ENCODE results near the gene CNTNAP2. TPM values are rescaled to one million over a fixed set of nuclear protein-coding genes. Genes with fewer than 3 reads are reported as not detected.

Gene CNTNAP2
- total RNA-seq, 1 donor from 2014 or later: 9.2 TPM

DNA sequence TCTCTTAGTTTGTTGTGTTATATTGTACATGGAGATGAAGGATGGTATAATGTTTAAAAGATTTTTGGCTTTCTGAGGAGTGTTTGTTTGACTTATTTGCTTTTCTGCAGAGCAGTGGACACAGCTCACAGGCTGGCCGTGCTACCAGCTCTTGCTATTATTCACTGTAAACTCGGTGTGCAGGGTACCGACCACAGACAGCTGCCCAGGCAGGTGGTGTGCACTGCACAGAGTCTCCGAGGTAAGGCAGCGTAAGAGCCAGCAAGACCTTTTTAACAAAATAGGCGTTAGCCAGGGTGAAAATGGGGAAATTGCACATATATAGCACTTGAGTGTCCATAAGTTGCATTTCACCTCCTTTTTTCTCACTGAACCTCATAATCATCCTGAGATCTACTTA is 438.0 kb downstream of the CNTNAP2 start:
- no peak for DNase-seq (ENCODE audit: low read depth)
- TF ChIP-seq, protein P1, sequence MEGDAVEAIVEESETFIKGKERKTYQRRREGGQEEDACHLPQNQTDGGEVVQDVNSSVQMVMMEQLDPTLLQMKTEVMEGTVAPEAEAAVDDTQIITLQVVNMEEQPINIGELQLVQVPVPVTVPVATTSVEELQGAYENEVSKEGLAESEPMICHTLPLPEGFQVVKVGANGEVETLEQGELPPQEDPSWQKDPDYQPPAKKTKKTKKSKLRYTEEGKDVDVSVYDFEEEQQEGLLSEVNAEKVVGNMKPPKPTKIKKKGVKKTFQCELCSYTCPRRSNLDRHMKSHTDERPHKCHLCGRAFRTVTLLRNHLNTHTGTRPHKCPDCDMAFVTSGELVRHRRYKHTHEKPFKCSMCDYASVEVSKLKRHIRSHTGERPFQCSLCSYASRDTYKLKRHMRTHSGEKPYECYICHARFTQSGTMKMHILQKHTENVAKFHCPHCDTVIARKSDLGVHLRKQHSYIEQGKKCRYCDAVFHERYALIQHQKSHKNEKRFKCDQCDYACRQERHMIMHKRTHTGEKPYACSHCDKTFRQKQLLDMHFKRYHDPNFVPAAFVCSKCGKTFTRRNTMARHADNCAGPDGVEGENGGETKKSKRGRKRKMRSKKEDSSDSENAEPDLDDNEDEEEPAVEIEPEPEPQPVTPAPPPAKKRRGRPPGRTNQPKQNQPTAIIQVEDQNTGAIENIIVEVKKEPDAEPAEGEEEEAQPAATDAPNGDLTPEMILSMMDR (conservative IDR thresholded peaks at IDR 0.05; ENCODE audit: low read depth, low read length): no peak
- H3K4me3 ChIP-seq (ENCODE audit: low read depth, low read length): no peak overlapping the region

DNA sequence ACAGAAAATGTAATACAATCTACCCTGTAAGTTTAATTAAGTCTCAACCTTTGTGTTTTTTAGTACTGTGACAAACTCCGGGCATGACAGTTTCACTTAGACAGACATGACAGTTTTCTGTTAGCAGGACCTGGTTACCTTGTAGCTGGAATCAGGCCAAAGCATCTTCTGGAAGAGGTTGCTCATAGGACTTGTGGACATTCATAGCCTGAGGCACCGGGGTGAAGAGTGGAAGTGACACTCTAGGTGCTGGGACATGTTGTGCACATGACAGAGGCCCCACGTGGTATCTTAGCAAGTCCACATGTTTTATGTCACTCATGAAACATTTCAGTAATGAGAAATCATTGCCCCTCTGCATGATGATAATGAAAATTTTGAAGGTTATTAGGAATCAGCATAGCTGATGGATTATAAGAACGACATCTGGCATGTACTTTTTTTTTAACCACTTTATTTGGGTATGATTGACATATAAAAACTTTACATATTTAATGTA is 441.4 kb downstream of the CNTNAP2 start:
- TF ChIP-seq, protein P1 (conservative IDR thresholded peaks at IDR 0.05; ENCODE audit: low read depth, low read length): no peak
- DNase-seq (ENCODE audit: low read depth): no peak
- H3K4me3 ChIP-seq (ENCODE audit: low read depth, low read length): no peak overlapping the region

DNA sequence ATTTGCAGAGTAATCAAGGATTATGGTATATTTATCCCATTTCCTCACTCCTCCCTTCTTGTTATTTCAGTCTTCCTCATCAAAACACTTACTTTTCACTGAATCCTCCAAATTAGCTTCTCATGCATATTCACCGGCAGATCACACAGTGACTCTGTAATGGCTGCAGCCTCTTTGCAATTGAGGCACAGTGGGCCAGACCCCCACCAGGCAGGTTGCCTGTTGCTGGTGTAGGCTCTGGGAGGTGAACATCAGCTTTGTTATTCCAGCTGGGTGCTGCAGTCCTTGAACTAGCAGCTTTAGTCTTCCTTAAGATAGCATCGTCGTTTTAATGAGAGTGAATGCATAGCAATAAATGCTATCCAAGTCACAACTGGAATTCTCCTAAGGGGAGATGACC is 449.3 kb downstream of the CNTNAP2 start:
- no peak overlapping the region for H3K4me3 ChIP-seq (ENCODE audit: low read depth, low read length)
- no peak for DNase-seq (ENCODE audit: low read depth)
- TF ChIP-seq, protein P1 (conservative IDR thresholded peaks at IDR 0.05; ENCODE audit: low read depth, low read length): no peak

DNA sequence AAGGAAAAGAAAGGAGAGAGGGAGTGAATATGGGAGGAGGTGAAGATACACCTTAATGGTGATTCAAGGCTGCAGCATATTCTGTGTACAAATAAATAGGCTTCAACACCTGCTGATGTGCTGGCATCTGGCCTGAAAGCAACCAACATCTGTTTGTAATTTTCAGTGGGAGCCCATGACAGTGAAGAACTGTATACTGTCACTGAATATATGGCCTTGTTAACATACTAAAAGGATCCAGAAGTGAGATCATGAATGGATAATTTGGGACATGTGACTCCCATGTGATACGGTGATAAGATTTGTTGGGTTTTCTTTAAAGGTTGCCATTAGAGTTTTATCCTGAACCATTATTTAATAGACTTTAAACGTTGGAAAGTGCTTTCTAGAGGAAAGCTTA is 459.3 kb downstream of the CNTNAP2 start:
- H3K4me3 ChIP-seq (ENCODE audit: low read depth, low read length): no peak overlapping the region
- no peak for DNase-seq (ENCODE audit: low read depth)
- TF ChIP-seq, protein P1 (conservative IDR thresholded peaks at IDR 0.05; ENCODE audit: low read depth, low read length): no peak

DNA sequence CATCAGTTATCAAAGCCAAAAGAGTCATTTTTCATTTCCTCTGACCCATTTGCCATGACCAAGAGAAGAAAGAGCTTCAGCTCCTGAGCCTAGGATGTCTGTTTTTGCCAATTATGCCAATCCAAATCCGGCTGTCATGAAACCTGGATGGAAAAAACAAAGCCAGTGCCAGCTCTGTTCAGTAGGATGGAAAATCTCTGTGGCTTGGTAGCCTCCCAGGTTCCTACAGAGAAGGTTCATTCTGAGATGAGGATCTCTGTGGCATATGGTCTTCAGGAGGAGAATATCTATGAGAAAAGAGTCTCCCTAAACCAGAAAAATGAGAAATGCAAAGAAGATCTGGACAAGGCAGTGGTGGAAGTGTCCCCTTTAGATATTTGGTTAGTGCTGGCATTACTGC is 475.4 kb downstream of the CNTNAP2 start:
- no peak for DNase-seq (ENCODE audit: low read depth)
- TF ChIP-seq, protein P1 (conservative IDR thresholded peaks at IDR 0.05; ENCODE audit: low read depth, low read length): no peak

DNA sequence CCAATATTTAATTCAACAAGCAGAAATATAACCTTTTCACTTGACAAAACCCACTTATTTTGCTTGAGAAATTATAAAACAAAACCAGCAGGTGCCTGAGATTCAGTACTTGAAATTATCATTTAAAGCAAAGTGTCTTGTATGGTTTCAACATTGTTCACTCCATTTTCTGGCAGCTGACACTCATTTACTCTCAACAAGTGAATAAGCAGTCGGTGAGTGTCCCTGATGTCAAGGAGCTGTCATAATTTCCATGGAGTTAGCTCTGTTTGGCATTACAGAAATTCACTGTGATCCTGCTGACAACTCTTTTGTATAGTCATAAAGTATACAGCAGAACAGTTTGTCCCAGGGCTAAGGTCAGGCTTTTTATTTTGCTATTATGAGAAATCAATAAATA is 490.0 kb downstream of the CNTNAP2 start:
- no peak for DNase-seq (ENCODE audit: low read depth)
- no peak overlapping the region for H3K4me3 ChIP-seq (ENCODE audit: low read depth, low read length)
- TF ChIP-seq, protein P1 (conservative IDR thresholded peaks at IDR 0.05; ENCODE audit: low read depth, low read length): no peak

More for the DNA sequence above, 475.4 kb downstream of the CNTNAP2 start:
- H3K4me3 ChIP-seq (ENCODE audit: low read depth, low read length): no peak overlapping the region

DNA sequence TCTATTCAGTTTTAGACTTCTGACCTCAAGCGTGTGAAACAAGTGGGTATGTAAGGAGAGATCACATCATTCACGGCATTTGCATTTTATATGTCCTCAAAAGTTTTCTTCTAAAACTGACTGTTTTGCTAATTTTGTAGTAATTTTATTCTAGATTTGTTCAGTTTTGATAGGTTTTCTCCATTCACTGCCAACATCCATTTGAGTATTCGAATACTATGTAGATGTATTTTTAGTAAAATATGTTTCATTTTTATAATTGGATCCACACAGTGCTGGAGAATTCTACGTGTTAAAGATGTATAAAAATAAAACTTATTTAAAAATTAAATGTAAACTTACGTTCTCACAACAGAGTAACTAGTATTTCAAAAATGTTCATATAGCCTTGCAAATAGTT is 503.0 kb downstream of the CNTNAP2 start:
- TF ChIP-seq, protein P1 (conservative IDR thresholded peaks at IDR 0.05; ENCODE audit: low read depth, low read length): no peak
- H3K4me3 ChIP-seq (ENCODE audit: low read depth, low read length): no peak overlapping the region
- DNase-seq (ENCODE audit: low read depth): no peak
